Measurements from ENCODE around the gene EIF1AD. TPM values are rescaled to one million over a fixed set of nuclear protein-coding genes. Genes with fewer than 3 reads are reported as not detected.
A peak's percentile ranks its signal among the peaks of the same experiment; 100 is the strongest.

EIF1AD gene
- 23.9 TPM for polyA plus RNA-seq (2012; ENCODE audit: insufficient read length, low read depth)

GRCh38 chr11:66001942-66002647 lies at the start of gene EIF1AD, which contains the start of gene BANF1:
Gene EIF1AD (minus strand): TSS chr11:66002157. CDS start chr11:66000389, 1,768 bp downstream.
Gene BANF1 (plus strand): TSS chr11:66002503. CDS start chr11:66003251, 748 bp downstream.
- TF ChIP-seq POLR2AphosphoS5 (IDR thresholded peaks at IDR 0.05; ENCODE audit: low read depth, low read length), result peak; percentile 78
- peak; percentile 90 for TF ChIP-seq FOXP2 (optimal IDR thresholded peaks at IDR 0.05; ENCODE audit: borderline replicate concordance, extremely low read depth, extremely low read length, insufficient read depth)
- peak; percentile 76 for TF ChIP-seq SIN3A (IDR thresholded peaks at IDR 0.05; ENCODE audit: borderline replicate concordance, insufficient read depth, low read length)
- 0 out of 4 replicates have a peak, but pooled peaks of 1 of the 2 experiments have one; percentile 38 for TF ChIP-seq REST (IDR thresholded peaks at IDR 0.05; ENCODE audit: insufficient read depth in 1 of 2, low read depth in 2 of 2, low read length in 2 of 2)
- TF ChIP-seq TAF1 (IDR thresholded peaks at IDR 0.05; ENCODE audit: borderline replicate concordance, insufficient read depth, low read length), result peak; percentile 92; the same call in 1 of the 2 replicates

- TF ChIP-seq REST (IDR thresholded peaks at IDR 0.05; ENCODE audit: insufficient read depth in 1 of 2, low read depth in 2 of 2, low read length in 2 of 2) (no peak), FOXP2 (optimal IDR thresholded peaks at IDR 0.05; ENCODE audit: borderline replicate concordance, extremely low read depth, extremely low read length, insufficient read depth) (no peak), SIN3A (IDR thresholded peaks at IDR 0.05; ENCODE audit: borderline replicate concordance, insufficient read depth, low read length) (no peak), TAF1 (IDR thresholded peaks at IDR 0.05; ENCODE audit: borderline replicate concordance, insufficient read depth, low read length) (no peak), POLR2AphosphoS5 (IDR thresholded peaks at IDR 0.05; ENCODE audit: low read depth, low read length) (no peak)
Measured at GRCh38 chr11:66051371-66051765, 49.4 kb upstream of the EIF1AD start.

- TF ChIP-seq SIN3A (IDR thresholded peaks at IDR 0.05; ENCODE audit: borderline replicate concordance, insufficient read depth, low read length) (no peak), REST (IDR thresholded peaks at IDR 0.05; ENCODE audit: insufficient read depth in 1 of 2, low read depth in 2 of 2, low read length in 2 of 2) (no peak), TAF1 (IDR thresholded peaks at IDR 0.05; ENCODE audit: borderline replicate concordance, insufficient read depth, low read length) (no peak), FOXP2 (optimal IDR thresholded peaks at IDR 0.05; ENCODE audit: borderline replicate concordance, extremely low read depth, extremely low read length, insufficient read depth) (no peak), POLR2AphosphoS5 (IDR thresholded peaks at IDR 0.05; ENCODE audit: low read depth, low read length) (no peak)
Measured at GRCh38 chr11:66050581-66051231, 48.7 kb upstream of the EIF1AD start.

GRCh38 chr11:66048547-66049323 lies 46.8 kb upstream of the EIF1AD start, which contains the start of gene GAL3ST3:
Gene GAL3ST3 (minus strand): TSS chr11:66049161. CDS start chr11:66045415, 3,746 bp downstream.
- TF ChIP-seq TAF1 (IDR thresholded peaks at IDR 0.05; ENCODE audit: borderline replicate concordance, insufficient read depth, low read length), result no peak
- no peak for TF ChIP-seq POLR2AphosphoS5 (IDR thresholded peaks at IDR 0.05; ENCODE audit: low read depth, low read length)
- TF ChIP-seq FOXP2 (optimal IDR thresholded peaks at IDR 0.05; ENCODE audit: borderline replicate concordance, extremely low read depth, extremely low read length, insufficient read depth), result no peak
- no peak for TF ChIP-seq REST (IDR thresholded peaks at IDR 0.05; ENCODE audit: insufficient read depth in 1 of 2, low read depth in 2 of 2, low read length in 2 of 2)
- no peak for TF ChIP-seq SIN3A (IDR thresholded peaks at IDR 0.05; ENCODE audit: borderline replicate concordance, insufficient read depth, low read length)
